Measurements from ENCODE around the gene SDC3.
"Not testable (repeated sequence)": the region's sequence is repeated elsewhere in the genome, so short reads cannot be mapped to it uniquely, and the experiment has no call there.

The SDC3 gene, protein sequence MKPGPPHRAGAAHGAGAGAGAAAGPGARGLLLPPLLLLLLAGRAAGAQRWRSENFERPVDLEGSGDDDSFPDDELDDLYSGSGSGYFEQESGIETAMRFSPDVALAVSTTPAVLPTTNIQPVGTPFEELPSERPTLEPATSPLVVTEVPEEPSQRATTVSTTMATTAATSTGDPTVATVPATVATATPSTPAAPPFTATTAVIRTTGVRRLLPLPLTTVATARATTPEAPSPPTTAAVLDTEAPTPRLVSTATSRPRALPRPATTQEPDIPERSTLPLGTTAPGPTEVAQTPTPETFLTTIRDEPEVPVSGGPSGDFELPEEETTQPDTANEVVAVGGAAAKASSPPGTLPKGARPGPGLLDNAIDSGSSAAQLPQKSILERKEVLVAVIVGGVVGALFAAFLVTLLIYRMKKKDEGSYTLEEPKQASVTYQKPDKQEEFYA

DNA sequence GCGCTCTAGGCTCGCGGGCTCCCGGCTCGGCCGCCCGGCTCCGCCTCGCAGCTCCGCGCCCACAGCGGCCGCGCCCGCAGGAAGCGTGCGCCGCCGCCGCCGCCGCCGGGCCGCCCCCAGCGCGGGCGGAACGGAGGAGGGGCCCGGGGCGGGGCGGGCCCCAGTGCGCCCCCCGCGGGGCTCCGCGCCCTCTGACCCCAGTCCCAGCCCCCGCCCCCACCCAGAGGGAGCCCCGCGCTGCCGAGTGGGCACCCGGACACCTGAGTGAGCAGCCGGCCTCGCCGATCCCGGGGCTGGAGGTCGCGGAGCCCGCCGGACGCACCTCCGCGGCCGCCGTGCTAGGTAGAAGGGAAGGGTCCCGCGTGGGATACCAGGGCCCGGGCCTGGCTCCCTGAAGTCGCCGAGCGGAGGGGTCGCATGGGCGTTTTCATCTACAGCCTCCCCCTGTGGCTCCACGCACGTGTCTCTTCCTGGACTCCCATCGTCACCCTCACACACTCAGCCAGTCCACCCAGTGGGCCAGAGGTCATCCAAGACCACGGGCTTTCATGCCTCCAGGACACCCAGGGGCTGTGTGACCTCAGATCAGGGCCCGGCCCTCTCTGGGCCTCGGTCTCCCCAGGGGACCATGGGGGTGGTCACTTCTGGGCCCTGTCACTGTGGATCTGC, at the start of gene SDC3:
TSS of gene SDC3 (minus strand) at position 63 of the 669 bp plus-strand sequence. CDS start 172 bp downstream, outside the sequence.
- no peak for DNase-seq (ENCODE audit: low read depth in 2 of 2, low spot score in 1 of 2)

DNA sequence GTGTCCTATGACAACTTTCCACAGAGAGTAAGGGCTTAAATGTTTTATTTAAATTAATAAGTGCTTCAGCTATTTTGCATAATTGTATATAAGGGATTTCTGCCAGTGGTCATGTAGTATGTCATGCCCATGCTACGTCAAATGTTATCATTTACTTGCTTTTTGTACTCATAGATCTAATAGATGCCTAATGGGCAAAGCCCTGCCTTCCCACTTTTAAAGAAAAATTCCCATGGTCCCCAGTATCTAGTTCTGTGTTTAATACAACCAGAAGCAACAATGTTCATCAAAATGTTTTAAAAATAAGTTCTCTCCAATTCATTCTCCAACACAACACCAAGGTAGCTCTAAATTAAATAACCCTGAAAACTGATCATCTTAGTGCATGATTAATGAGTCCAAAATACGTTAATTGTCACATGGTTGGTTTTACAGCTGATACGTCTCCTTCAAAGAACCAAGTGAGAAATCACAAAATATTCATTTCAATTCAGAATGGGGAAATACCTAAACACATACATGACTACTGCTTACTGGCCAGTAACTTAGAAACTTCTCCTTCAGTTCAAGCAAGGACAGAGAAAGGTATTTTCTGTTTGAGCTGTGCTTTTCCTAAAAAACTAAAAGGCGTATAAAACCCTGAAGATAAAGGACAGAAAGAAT, 49.1 kb upstream of the SDC3 start:
- DNase-seq (ENCODE audit: low read depth in 2 of 2, low spot score in 1 of 2), result no peak

DNA sequence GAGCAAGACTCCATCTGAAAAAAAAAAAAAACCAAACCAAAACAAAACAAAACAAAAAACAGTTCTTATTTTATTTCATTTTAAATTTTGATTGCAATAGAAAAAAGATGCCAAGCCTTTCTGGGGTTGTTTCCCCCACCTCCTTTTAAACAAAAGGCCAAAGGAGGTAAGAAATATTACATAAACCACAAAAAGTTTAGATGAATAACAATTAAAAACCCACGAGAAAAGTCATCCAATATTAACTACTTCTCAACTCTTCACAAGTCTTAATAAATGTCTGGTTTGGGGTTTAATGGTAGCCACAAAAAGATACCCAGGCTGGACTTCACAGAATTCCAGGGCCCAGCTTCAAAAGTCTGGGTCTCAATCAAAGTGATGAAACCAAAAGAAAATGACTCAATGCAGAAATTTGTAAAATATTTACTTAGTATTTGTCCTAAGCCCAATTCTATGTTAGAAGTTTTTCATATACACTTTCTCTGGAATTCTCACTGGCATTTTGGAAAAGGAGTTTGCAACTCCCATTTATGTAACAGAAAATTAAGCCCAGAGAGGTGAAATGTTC, 47.0 kb upstream of the SDC3 start:
- DNase-seq (ENCODE audit: low read depth in 2 of 2, low spot score in 1 of 2), result no peak

DNA sequence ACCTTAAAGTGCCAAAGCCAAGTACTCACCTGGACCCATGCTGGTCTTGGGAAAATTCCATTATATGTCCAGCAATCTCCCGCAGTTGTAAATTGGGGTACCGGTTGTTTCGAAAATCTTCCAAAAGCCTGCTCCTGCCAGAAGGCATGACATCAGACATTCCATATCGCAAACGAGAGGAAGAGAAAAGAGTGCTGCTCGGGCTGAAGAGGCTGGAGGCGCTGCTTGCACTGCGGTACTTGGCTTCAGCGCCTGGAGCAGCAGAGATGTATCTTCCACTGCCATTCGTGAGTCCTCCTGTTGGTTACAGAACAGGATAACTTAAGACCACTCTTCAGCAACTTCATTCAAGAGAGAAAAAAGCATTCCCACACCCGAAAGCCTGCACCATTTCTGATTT, 45.1 kb upstream of the SDC3 start:
- no peak for DNase-seq (ENCODE audit: low read depth in 2 of 2, low spot score in 1 of 2)

DNA sequence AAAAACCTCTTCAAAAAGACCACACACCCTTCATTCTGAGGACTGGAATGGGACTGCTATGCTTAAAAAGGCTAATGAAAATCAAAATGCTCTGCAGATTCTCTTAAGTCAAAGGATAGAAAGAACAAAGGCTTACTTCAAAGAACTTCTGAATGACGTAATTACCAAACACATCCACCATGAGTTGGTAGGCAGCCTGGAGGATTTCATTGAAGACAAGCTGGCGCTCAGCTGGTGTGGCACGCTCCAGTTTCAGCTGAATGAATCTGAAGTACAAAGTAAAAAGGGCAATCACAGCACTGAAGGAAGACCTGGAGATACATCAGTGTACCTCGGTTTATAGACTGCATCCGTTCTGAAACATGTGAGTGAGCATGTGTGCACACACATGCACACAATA, 43.5 kb upstream of the SDC3 start:
- no peak for DNase-seq (ENCODE audit: low read depth in 2 of 2, low spot score in 1 of 2)

DNA sequence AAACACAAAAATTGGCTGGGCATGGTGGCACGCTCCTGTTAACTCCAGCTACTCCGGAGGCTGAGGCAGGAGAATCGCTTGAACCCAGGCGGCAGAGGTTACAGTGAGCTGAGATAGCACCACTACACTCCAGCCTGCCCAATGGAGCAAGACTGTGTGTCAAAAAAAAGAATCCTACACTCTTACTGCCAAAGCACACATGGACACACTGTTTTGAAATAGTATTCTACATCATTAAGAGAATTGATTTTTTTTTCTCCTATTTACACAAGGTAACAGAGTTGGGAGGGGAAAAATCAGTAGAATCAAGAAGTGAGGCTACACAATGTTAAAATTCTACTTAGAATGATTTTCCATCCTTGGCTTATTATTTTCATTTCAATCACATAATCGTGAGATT, 42.1 kb upstream of the SDC3 start:
- no peak for DNase-seq (ENCODE audit: low read depth in 2 of 2, low spot score in 1 of 2)

DNA sequence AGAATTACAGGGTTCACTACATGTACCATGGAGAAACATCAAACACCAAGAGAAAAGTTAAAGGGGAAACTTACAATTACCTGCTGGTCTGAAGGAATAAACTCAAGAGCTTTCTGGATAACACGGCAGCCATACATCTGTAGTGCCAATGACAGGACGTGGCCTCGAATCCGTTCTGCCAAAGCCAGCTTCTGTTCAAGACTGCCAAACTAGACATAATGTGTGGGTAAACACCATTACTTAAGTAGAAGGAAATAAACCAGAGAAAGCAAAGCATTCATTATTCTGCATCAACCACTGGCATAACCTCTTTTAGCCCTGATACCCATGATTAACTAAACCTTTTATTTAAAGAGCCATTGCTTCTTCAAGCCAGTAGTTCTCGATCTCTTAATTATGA, 41.5 kb upstream of the SDC3 start:
- DNase-seq (ENCODE audit: low read depth in 2 of 2, low spot score in 1 of 2), result no peak

DNA sequence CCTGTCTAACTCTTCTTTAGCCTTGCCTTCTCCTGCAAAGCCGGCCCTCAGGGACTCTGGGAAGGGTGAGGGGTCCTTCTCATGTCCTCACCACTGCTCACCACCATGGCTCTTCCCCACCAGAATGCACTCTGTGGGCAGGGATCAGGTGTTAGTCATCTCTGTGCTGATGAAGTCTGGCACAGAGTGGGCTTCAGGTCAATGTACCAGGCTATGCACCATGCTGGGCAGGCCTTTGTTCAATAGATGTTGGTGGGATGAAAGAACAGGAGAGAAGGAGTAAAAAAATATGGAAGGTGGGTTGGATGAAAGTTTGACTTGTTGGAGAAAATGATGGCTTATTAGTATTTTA, 40.9 kb upstream of the SDC3 start:
- not testable (repeated sequence) for DNase-seq (ENCODE audit: low read depth in 2 of 2, low spot score in 1 of 2)

DNA sequence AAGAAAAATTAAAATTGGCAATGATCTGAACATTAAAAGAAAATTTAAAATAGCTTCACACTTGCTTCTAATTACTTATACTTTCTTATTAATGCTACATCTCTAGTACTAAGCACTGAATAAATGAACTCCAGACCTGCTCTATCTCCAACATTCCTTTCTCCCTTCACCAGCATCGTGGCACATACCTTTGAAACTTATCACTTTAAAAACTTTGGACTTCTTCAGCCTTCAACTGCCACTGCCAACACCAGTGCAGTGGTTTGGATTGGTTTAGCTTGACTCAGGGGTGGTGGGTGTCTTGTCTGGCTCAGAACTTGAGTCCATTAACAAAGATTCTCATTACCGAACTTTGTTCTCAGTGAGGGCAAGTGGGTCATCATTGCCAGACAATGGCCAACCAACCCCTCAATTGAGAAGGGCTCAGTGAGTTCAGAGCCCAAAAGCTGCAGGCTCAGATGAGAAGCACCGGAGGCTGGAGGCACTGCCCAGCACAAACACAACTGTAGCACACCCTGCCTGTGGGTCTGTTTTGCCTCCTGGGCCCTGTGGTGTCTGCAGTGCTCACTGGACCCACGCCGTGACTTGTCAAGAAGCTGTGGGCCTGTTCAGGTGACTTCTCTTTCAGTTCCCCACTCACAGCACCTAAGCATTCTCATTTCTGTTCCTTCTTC, 40.4 kb upstream of the SDC3 start:
- DNase-seq (ENCODE audit: low read depth in 2 of 2, low spot score in 1 of 2), result not testable (repeated sequence)

DNA sequence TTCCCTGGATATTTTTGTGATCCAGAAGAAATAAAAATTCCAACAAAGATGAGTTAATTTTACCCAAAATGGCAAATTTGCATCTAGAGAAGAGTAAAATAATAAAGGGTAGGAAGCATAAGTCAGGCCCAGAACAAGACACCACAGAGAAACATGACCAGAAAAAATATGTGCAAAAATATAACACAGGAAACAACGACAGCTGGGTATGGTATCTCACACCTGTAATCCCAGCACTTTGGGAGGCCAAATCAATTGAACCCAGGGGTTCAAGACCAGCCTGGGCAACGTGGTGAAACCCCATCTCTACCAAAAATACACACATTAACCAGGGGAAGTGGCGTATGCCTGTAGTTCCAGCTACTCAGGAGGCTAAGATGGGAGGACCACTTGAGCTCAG, 39.7 kb upstream of the SDC3 start:
- DNase-seq (ENCODE audit: low read depth in 2 of 2, low spot score in 1 of 2), result no peak

DNA sequence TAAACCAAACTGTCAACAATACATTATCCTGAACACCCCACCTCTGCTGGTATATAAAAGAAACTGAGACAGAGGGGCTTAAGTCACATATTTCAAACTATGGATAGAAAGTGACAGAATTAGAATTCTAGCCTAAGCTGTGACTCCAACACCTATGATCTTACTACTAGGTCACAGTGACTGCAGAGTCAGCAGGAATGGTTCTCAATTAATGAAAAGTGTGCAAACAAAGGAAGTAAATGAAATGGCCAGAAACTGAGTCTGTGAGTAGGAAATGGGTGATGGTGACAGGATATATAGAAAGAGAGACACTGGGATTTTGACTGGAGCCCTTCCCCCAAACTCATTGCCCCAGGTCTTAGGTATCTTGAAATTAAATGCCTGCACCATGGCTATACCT, 38.7 kb upstream of the SDC3 start:
- DNase-seq (ENCODE audit: low read depth in 2 of 2, low spot score in 1 of 2), result no peak

DNA sequence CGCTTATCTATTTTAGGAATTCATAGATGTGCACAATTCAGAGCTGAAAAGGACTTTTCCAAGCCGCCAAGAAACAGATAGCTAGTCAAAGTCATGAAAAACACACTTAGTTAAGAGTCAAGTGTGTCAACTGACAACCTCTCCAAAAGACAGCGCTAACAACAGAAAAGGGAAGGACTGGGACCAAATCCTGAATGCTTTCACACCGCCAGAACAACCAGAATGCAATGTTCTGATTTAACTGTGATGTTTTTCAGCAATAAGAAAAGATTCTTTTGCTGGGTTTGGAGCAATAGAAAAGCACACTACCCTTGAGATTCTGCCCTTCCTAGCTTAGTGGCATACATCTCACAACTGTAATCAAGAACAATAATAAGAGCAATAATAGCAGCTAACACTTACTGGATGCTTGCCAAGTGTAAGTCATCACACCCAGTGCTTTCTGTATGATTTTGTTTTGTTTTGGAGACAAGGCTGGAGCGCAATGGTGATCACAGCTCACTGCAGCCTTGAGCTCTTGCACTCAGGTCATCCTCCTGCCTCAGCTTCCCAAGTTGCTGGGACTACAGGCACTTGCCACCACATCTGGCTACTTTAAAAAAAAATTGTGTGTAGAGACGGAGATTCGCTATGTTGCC, 33.9 kb upstream of the SDC3 start:
- DNase-seq (ENCODE audit: low read depth in 2 of 2, low spot score in 1 of 2), result no peak

DNA sequence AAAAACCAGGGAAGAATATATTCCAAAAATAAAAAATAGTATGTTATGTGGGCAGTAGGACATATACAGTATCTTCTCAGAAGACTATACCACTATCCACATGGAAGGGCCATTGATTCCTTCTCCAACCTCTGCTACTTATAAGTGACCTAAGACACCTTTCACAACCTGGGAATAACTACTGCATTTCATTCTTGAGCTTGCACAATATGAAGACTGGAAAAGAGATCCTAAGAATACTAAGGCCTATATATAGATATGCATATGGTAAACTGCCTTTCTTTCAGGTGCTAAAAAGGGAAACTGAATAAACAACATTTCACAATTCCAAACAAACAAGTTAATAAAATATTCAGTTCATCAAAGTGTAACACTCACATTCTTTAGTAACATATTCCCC, 32.0 kb upstream of the SDC3 start:
- no peak for DNase-seq (ENCODE audit: low read depth in 2 of 2, low spot score in 1 of 2)

DNA sequence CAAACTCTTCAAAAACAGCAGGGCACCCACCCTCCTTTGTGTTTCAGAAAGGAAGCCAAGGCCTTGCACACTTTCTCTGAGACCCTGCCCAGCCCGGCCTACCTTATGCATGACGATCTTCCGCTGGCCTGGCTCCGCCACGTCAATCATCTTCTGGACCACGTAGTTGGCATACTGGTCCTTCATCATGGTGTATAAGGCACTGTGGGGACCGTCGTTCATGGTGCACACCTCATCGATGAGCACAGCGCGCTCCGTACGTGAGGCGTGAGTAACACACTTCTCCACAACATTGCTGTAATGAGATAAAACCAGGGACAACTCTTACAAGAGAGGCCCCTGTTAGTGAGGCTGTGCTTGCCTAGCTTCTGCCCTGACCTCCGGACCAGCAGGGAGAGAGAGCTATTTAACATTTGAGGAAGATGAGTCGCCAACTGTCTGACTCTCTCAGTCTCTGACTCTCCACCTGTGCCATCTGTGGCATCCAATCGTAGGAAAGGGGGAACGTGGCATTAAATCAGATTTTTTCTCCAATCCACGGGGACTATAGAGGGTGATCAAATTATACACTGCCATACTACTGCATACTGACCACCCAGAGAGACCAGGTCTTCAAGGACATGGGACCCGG, 28.1 kb upstream of the SDC3 start:
- DNase-seq (ENCODE audit: low read depth in 2 of 2, low spot score in 1 of 2), result no peak

DNA sequence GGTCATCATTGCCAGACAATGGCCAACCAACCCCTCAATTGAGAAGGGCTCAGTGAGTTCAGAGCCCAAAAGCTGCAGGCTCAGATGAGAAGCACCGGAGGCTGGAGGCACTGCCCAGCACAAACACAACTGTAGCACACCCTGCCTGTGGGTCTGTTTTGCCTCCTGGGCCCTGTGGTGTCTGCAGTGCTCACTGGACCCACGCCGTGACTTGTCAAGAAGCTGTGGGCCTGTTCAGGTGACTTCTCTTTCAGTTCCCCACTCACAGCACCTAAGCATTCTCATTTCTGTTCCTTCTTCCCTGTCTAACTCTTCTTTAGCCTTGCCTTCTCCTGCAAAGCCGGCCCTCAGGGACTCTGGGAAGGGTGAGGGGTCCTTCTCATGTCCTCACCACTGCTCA, 27.2 kb upstream of the SDC3 start:
- DNase-seq (ENCODE audit: low read depth in 2 of 2, low spot score in 1 of 2), result not testable (repeated sequence)

DNA sequence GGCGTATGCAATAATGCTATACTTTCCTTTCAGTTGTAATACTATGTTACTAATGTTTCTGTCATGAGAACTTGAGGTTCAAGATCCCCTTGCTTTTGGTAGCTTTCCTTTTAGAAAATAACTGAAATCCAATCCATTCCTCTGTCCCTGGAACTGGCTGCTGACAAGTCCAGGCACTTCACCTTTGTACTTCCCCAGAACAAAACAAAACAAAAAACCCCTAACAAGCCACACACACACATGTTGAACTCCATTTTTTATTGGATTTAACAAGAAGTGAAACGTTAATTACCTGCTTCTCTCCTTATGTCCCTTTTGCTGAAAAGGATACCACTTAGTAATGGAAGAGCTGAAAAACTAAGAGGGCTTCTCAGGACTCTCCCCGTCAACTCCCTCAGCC, 26.1 kb upstream of the SDC3 start:
- no peak for DNase-seq (ENCODE audit: low read depth in 2 of 2, low spot score in 1 of 2)

DNA sequence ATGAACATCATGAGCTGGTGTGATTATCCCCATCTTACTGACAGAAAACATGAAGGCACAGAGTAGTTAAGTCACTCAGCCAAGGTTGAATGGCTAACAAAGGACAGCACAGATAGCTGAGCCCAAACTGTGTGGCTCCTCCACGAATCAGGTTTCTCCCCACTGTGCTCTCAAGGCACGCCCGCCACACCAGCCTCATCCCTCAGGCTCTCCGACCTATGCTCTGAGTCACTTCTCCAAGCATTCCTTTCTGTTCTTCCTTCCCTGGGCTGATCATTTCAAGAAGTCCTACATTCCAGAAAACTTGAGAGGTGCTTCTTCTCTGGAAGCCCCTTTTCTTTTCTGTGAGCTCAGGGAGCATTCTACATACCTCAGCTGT, 25.3 kb upstream of the SDC3 start:
- DNase-seq (ENCODE audit: low read depth in 2 of 2, low spot score in 1 of 2), result no peak

DNA sequence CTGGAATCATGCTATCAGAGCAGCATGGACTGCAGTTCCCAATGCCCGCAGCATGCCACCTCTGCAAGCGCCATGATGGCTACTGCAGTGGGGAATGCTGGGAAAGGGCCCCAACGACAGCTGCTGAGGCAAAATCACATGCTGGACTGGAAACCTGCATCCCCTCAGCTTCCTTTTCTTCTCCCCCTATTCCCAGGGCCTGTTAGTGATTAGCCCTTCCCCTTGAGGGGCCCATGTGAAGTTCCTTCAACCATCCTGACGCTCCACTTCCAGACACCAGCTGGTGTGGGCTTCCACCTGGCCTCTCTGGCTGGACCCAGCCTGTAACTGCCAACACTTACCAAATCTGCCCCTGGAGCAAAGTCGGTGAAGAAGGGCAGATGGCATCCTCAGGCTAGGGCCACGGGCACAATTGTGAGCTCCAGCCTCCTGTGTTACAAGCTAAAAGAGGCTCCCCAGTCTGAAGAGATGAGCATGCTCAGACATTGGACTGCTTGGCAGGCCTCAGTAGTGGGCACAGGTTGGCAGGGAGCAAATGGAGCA, 22.1 kb upstream of the SDC3 start:
- no peak for DNase-seq (ENCODE audit: low read depth in 2 of 2, low spot score in 1 of 2)

DNA sequence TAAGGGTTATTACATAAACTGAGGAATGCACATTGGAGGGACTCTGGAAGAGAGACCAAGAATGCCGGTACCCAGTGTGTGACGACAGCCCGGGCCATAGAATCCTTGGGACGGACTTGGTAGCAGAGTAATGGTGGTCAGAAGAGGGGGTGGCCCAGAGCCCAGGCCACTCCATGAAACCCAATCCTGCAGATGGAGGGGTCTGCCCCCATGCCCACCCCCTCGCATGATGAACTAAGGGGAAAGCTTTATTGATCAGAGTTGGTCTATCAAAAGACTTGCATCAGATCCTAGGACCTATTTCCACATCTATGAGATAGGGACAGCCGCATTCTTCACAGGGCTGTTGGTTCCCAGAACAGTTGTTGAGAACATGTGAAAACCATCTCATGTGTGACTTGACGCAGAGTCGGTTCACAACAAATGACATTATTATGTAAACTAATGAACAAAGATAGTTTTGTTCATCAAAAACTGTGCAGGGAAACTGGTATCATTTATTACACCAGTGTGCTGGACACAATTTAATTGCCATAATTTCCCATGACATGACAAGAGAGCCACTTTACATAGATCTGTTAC, 21.5 kb upstream of the SDC3 start:
- DNase-seq (ENCODE audit: low read depth in 2 of 2, low spot score in 1 of 2), result no peak

Measured in stimulated activated CD8-positive, alpha-beta memory T cell treated with anti-CD3 and anti-CD28 coated beads, Interleukin-4, amount 100 ng/mL, for 1 hour (primary cell).